Urinary bladder (tissue), 4 donors: ENCODE data around the gene WDR49. TPM values are rescaled to one million over a fixed set of nuclear protein-coding genes. Genes with fewer than 3 reads are reported as not detected.

ENCODE experiments used
- DNase-seq: peaks from one replicate; pipeline ENCODE4 v3.0.0-alpha.2; 2015; ENCODE audit errors: extremely low spot score
- H3K27ac ChIP-seq: one replicate; pipeline ENCODE4 v1.5.1; 2013; ENCODE audit warnings: low read depth, mild to moderate bottlenecking, moderate library complexity
- H3K36me3 ChIP-seq: one replicate; pipeline ENCODE4 v1.6.1; 2013; ENCODE audit warnings: mild to moderate bottlenecking, moderate library complexity; ENCODE audit not compliant: insufficient read depth
- H3K4me1 ChIP-seq: one replicate; pipeline ENCODE4 v1.6.1; 2013; ENCODE audit warnings: mild to moderate bottlenecking, moderate library complexity; ENCODE audit not compliant: insufficient read depth
- H3K4me3 ChIP-seq: one replicate; pipeline ENCODE4 v1.5.1; 2013; ENCODE audit warnings: low read depth, low read length
- WGBS: extraction: QIAGEN DNeasy Blood & Tissue Kit; methylation state at CpG from one replicate; pipeline ENCODE4 v1.1.7; 2013; 5-methylcytosine and 5-hydroxymethylcytosine counted together
- polyA plus RNA-seq: library from polyadenylated mRNA; stranded (reverse); fragments of 200-250 nt; gene quantifications from one replicate; pipeline ENCODE4 v1.2.3, GENCODE V29; 2013
- total RNA-seq: library from RNA; depleted of rRNA; stranded (reverse); fragments of >200 nt; gene quantifications from one replicate; pipeline ENCODE4 v1.2.3, GENCODE V29; 2014
- donor health status: healthy with polysubstance abuse.
- donor health status: healthy.

WDR49 gene
- total and polyA plus RNA-seq, 2 donors: 0.08 to 17.1 TPM

- 78% methylated on average over 2 of the region's 2 CpGs for WGBS
- no peak for DNase-seq
- no peak overlapping the region for H3K4me3 ChIP-seq
- H3K27ac ChIP-seq: no peak overlapping the region
- no peaks in the 10 kb centered on the region for H3K36me3 ChIP-seq
- no peaks in the 10 kb centered on the region for H3K4me1 ChIP-seq
These were observed 51.7 kb downstream of the WDR49 start for GRCh38 chr3:167602041-167602440.

GRCh38 chr3:167587651-167588050 lies 66.1 kb downstream of the WDR49 start:
- Histone ChIP-seq H3K4me1 (no peaks in the 10 kb centered on the region), H3K36me3 (no peaks in the 10 kb centered on the region), H3K27ac (no peak overlapping the region), H3K4me3 (no peak overlapping the region)
- WGBS: 95% methylated on average over 3 of the region's 3 CpGs
- no peak for DNase-seq

GRCh38 chr3:167575000-167575600 lies 78.6 kb downstream of the WDR49 start:
- H3K36me3 ChIP-seq: no peaks in the 10 kb centered on the region
- H3K4me1 ChIP-seq: no peaks in the 10 kb centered on the region
- 78% methylated on average over 7 of the region's 7 CpGs for WGBS
- no peak for DNase-seq
- H3K27ac ChIP-seq: no peak overlapping the region
- H3K4me3 ChIP-seq: no peak overlapping the region

- no peaks in the 10 kb centered on the region for H3K4me1 ChIP-seq
- H3K36me3 ChIP-seq: no peaks in the 10 kb centered on the region
- DNase-seq: no peak
- H3K4me3 ChIP-seq: no peak overlapping the region
- H3K27ac ChIP-seq: no peak overlapping the region
- 49% methylated on average over 2 of the region's 2 CpGs for WGBS
These were observed 80.8 kb downstream of the WDR49 start for GRCh38 chr3:167572991-167573390.

GRCh38 chr3:167568634-167569033 lies 85.1 kb downstream of the WDR49 start:
- no peak overlapping the region for H3K27ac ChIP-seq
- 93% methylated on average over 2 of the region's 2 CpGs for WGBS
- H3K36me3 ChIP-seq: no peaks in the 10 kb centered on the region
- no peak for DNase-seq
- H3K4me1 ChIP-seq: no peaks in the 10 kb centered on the region
- H3K4me3 ChIP-seq: no peak overlapping the region

- no peaks in the 10 kb centered on the region for H3K36me3 ChIP-seq
- H3K4me1 ChIP-seq: no peaks in the 10 kb centered on the region
- no peak for DNase-seq
- H3K27ac ChIP-seq: no peak overlapping the region
- WGBS: 96% methylated on average over 1 of the region's 1 CpG
- H3K4me3 ChIP-seq: no peak overlapping the region
These were observed 88.3 kb downstream of the WDR49 start for GRCh38 chr3:167565489-167565888.

GRCh38 chr3:167564612-167565011 lies 89.1 kb downstream of the WDR49 start:
- DNase-seq: no peak
- Histone ChIP-seq H3K27ac (no peak overlapping the region), H3K4me3 (no peak overlapping the region), H3K4me1 (no peaks in the 10 kb centered on the region), H3K36me3 (no peaks in the 10 kb centered on the region)
- WGBS: 31% methylated on average over 2 of the region's 2 CpGs

GRCh38 chr3:167559924-167560323 lies 93.8 kb downstream of the WDR49 start:
- 93% methylated on average over 4 of the region's 4 CpGs for WGBS
- DNase-seq: no peak
- H3K36me3 ChIP-seq: no peaks in the 10 kb centered on the region
- H3K4me1 ChIP-seq: no peaks in the 10 kb centered on the region
- H3K4me3 ChIP-seq: no peak overlapping the region
- no peak overlapping the region for H3K27ac ChIP-seq

- WGBS: 77% methylated on average over 3 of the region's 3 CpGs
- Histone ChIP-seq H3K36me3 (no peaks in the 10 kb centered on the region), H3K27ac (no peak overlapping the region), H3K4me3 (no peak overlapping the region), H3K4me1 (no peaks in the 10 kb centered on the region)
- DNase-seq: no peak
These were observed 98.8 kb downstream of the WDR49 start for GRCh38 chr3:167554898-167555297.

- no peaks in the 10 kb centered on the region for H3K4me1 ChIP-seq
- H3K36me3 ChIP-seq: no peaks in the 10 kb centered on the region
- WGBS: 66% methylated on average over 1 of the region's 1 CpG
- H3K4me3 ChIP-seq: no peak overlapping the region
- DNase-seq: no peak
- no peak overlapping the region for H3K27ac ChIP-seq
These were observed 115.7 kb downstream of the WDR49 start for GRCh38 chr3:167538081-167538480.

GRCh38 chr3:167521006-167521355 lies 132.8 kb downstream of the WDR49 start:
- no peak overlapping the region for H3K27ac ChIP-seq
- H3K36me3 ChIP-seq: no peaks in the 10 kb centered on the region
- no peak for DNase-seq
- H3K4me3 ChIP-seq: no peak overlapping the region
- H3K4me1 ChIP-seq: no peaks in the 10 kb centered on the region

- DNase-seq: no peak
- 88% methylated on average over 2 of the region's 2 CpGs for WGBS
- H3K27ac ChIP-seq: no peak overlapping the region
- H3K4me3 ChIP-seq: no peak overlapping the region
- H3K36me3 ChIP-seq: no peaks in the 10 kb centered on the region
- no peaks in the 10 kb centered on the region for H3K4me1 ChIP-seq
These were observed 133.3 kb downstream of the WDR49 start for GRCh38 chr3:167520266-167521005.

GRCh38 chr3:167507954-167508353 lies 145.8 kb downstream of the WDR49 start:
- no peaks in the 10 kb centered on the region for H3K36me3 ChIP-seq
- H3K27ac ChIP-seq: no peak overlapping the region
- DNase-seq: no peak
- no peak overlapping the region for H3K4me3 ChIP-seq
- 97% methylated on average over 1 of the region's 1 CpG for WGBS
- no peaks in the 10 kb centered on the region for H3K4me1 ChIP-seq

- Histone ChIP-seq H3K4me1 (no peaks in the 10 kb centered on the region), H3K27ac (no peak overlapping the region), H3K4me3 (no peak overlapping the region), H3K36me3 (no peaks in the 10 kb centered on the region)
- no peak for DNase-seq
- WGBS: 86% methylated on average over 2 of the region's 2 CpGs
These were observed 151.3 kb downstream of the WDR49 start for GRCh38 chr3:167502401-167502800.
